Measurements from ENCODE around the gene SDHC.

DNA sequence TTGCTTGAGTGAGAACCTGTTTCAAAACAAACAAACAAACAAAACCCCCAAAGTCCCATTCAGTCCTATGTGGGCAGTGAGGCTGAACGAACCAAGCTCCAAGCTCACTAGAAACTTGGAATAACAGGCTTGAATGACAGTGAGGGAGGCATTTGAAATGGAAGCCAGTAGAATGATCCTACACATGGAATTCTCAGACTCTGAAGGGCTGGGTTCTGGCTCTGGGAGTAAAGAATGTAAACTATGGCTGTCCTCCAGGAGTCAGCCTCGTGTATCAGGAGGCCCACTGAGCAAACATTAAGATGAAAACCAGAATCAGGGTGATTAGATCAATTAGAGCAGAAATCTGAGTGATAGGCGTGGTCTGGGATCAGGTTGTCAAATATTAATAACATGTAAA lies 40.8 kb upstream of the SDHC start:
- TF ChIP-seq EHMT2 (IDR thresholded peaks at IDR 0.05; ENCODE audit: low read depth): no peak
- TF ChIP-seq RCOR1 (IDR thresholded peaks at IDR 0.05; ENCODE audit: low read depth, low read length): no peak
- no peak for TF ChIP-seq MYC (IDR thresholded peaks at IDR 0.05; ENCODE audit: borderline replicate concordance, low read length)

Data from A549 (cell line).